AG09309 (cell line): ENCODE results near the gene FGF11.

ENCODE experiments used
- DNase-seq: peaks from one replicate; pipeline ENCODE4 v3.0.0-alpha.2; 2010; ENCODE audit warnings: low read depth
- H3K4me3 ChIP-seq: 2 replicates; pipeline ENCODE4 v1.5.1; 2011; ENCODE audit warnings: mild to moderate bottlenecking, low read depth, low read length, moderate library complexity; ENCODE audit not compliant: control insufficient read depth
- TF ChIP-seq, protein P1 (sequence below): IDR thresholded peaks from 2 replicates; pipeline ENCODE4 v1.5.1; 2011; ENCODE audit warnings: mild to moderate bottlenecking, low read depth, low read length, inconsistent platforms; ENCODE audit not compliant: insufficient read depth, control insufficient read depth; ENCODE audit errors: missing control alignments

FGF11 gene

GRCh38 chr17:7394452-7395191 is 44.7 kb upstream of the FGF11 start, which contains the start of gene PLSCR3:
TSS of gene PLSCR3 (minus strand) at chr17:7394525. CDS start at chr17:7394110, 415 bp downstream.
- TF ChIP-seq, protein P1, sequence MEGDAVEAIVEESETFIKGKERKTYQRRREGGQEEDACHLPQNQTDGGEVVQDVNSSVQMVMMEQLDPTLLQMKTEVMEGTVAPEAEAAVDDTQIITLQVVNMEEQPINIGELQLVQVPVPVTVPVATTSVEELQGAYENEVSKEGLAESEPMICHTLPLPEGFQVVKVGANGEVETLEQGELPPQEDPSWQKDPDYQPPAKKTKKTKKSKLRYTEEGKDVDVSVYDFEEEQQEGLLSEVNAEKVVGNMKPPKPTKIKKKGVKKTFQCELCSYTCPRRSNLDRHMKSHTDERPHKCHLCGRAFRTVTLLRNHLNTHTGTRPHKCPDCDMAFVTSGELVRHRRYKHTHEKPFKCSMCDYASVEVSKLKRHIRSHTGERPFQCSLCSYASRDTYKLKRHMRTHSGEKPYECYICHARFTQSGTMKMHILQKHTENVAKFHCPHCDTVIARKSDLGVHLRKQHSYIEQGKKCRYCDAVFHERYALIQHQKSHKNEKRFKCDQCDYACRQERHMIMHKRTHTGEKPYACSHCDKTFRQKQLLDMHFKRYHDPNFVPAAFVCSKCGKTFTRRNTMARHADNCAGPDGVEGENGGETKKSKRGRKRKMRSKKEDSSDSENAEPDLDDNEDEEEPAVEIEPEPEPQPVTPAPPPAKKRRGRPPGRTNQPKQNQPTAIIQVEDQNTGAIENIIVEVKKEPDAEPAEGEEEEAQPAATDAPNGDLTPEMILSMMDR, result peak; percentile 46
- DNase-seq, result peak; percentile 35

GRCh38 chr17:7396147-7396546 is 43.2 kb upstream of the FGF11 start:
- DNase-seq, result no peak
- H3K4me3 ChIP-seq, result no peak overlapping the region
- TF ChIP-seq, protein P1, result no peak

More at GRCh38 chr17:7394452-7395191, 44.7 kb upstream of the FGF11 start, which contains the start of gene PLSCR3:
- H3K4me3 ChIP-seq, result peak within 1 kb of the TSS; percentile 78

DNA sequence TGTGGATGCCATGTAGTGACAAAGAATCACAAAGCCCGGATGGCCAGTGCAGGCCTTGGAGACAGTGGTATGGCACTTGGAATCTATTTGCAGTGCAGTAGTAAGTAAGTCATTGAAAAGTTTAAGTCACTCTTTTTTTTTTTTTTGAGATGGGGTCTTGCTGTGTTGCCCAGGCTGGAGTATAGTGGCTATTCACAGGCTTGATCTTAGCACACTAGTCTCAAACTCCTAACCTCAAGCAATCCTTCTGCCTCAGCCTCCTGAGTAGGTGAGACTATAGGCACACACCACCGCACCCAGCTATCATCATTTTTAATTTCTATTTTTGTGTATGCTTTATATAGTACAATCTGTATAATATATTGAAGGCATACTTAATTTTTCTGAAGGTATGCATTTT is 40.7 kb upstream of the FGF11 start:
- TF ChIP-seq, protein P1, result no peak
- DNase-seq, result no peak
- H3K4me3 ChIP-seq, result no peak overlapping the region

DNA sequence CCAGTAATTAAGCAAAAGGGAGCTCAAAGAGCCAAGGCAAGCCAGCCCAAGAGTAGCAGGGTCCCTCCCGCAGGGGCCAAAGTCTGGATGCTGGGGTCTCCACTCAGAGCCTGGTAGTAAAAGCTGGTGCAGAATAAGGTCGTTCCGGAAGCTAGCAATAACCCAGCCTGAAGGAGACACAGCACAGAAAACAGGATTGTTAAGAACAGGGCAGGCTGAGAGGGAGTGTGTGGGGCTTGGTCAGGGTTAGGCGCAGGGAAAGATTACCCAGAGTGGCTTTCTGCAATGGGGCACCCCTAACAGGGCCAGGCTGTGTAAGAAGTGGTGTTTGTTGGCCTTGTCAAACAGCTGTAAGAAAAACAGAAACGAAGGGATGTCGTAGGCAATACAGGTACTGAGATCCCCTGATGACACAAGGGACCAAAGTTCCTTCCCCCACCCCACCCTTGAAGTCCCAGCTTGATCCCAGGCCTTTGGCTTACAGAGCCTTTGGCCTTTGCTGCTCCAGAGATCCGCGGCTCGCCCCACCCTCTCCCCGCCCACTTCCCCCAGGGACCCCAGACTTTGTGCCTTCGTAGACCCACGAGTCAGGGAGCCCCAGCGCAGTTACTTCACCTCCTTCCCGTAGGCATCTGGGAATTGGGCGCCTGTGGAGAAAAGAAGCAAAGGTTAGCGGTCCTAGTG is 36.1 kb upstream of the FGF11 start:
- peak overlapping the region; percentile 73 for H3K4me3 ChIP-seq
- DNase-seq, result no peak
- TF ChIP-seq, protein P1, result no peak

DNA sequence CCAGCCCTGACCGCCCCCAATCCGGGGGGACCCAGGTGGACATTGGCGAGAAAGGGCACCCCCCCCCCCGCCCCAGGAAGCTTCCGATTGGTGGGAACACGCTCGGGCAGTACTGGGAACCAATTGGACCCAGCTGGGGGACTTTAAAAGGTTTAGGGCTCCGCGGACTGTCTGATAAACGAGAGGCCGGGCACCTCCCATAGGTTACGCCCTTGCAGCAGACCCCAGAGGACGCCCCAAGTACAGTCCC is 35.7 kb upstream of the FGF11 start:
- H3K4me3 ChIP-seq, result peak overlapping the region; percentile 73
- DNase-seq, result peak; percentile 8
- TF ChIP-seq, protein P1, result no peak

- TF ChIP-seq, protein P1, result no peak
- DNase-seq, result peak; percentile 98
- H3K4me3 ChIP-seq, result peak within 1 kb of the TSS; percentile 91
Measured at GRCh38 chr17:7403977-7404736, 35.2 kb upstream of the FGF11 start, which contains the start of gene TMEM256. TSS of gene TMEM256 (minus strand) at chr17:7404097. CDS start at chr17:7404084, 13 bp downstream.
